Right ventricle myocardium inferior (tissue), 1 donor: ENCODE measurements around the gene ERI2. TPM values are rescaled to one million over a fixed set of nuclear protein-coding genes. Genes with fewer than 3 reads are reported as not detected.

Experiments used
- total RNA-seq: library from RNA; stranded (reverse); fragmentation: NEBNext Ultra II Directional; extraction: Animal tissue kit (Norgen Biotek cat#: 25700); gene quantifications from one replicate; pipeline ENCODE4 v1.2.1, GENCODE V29; 2021
- donor health status: DM: no; HTN: yes; CAD: no; lungs with severe emphysema.

ERI2 gene
- total RNA-seq, 1 donor from 2014 or later = 9.1 TPM

Other genes starting within 250 kb of the ERI2 start
- gene ACSM2B, start 230.1 kb downstream of the ERI2 start, total RNA-seq = not detected
- 0.27 TPM for gene ACSM1, start 108.8 kb downstream of the ERI2 start, total RNA-seq
- gene THUMPD1, start 64.7 kb downstream of the ERI2 start, total RNA-seq = 18.3 TPM
- gene ACSM3, start 42.5 kb downstream of the ERI2 start, total RNA-seq = 9.4 TPM
- gene REXO5, start 55 bp upstream of the ERI2 start, total RNA-seq = 5.8 TPM
- gene DCUN1D3, start 93.9 kb upstream of the ERI2 start, total RNA-seq = 15.8 TPM
- 58.1 TPM for gene LYRM1, start 94.3 kb upstream of the ERI2 start, total RNA-seq